Measurements from ENCODE around the gene CCDC6.

The CCDC6 gene

DNA sequence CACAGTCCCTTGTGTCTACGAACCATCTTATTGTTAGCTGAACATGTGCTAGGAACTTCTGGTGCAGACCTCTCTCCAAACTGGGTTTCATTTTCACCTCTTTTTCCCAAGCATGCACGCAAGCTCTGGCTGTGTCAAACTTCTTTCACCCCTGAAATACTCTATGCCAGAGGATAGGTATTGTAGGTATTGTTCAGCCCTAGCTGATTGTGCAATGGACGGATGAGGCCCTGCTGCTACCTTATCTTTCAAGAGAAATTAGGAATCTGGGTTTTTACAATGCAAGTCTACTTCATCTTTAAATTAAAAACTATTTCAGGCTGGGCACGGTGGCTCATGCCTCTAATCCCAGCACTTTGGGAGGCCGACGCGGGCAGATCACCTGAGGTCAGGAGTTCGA is 124.8 kb downstream of the CCDC6 start:
- Histone ChIP-seq H3K4me3 (ENCODE audit: low read depth in 1 of 2, low read length in 1 of 2) (no peak overlapping the region), H3K27ac (no peak overlapping the region), H3K36me3 (no peaks in the 10 kb centered on the region), H3K9me3 (no peaks in the 10 kb centered on the region), H3K27me3 (no peaks in the 10 kb centered on the region), H3K4me1 (ENCODE audit: control insufficient read depth in 1 of 2, insufficient read depth in 1 of 2, low read depth in 1 of 2, low read length in 1 of 2) (no peaks in the 10 kb centered on the region)
- TF ChIP-seq, protein P1, sequence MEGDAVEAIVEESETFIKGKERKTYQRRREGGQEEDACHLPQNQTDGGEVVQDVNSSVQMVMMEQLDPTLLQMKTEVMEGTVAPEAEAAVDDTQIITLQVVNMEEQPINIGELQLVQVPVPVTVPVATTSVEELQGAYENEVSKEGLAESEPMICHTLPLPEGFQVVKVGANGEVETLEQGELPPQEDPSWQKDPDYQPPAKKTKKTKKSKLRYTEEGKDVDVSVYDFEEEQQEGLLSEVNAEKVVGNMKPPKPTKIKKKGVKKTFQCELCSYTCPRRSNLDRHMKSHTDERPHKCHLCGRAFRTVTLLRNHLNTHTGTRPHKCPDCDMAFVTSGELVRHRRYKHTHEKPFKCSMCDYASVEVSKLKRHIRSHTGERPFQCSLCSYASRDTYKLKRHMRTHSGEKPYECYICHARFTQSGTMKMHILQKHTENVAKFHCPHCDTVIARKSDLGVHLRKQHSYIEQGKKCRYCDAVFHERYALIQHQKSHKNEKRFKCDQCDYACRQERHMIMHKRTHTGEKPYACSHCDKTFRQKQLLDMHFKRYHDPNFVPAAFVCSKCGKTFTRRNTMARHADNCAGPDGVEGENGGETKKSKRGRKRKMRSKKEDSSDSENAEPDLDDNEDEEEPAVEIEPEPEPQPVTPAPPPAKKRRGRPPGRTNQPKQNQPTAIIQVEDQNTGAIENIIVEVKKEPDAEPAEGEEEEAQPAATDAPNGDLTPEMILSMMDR (IDR thresholded peaks at IDR 0.05): no peak

DNA sequence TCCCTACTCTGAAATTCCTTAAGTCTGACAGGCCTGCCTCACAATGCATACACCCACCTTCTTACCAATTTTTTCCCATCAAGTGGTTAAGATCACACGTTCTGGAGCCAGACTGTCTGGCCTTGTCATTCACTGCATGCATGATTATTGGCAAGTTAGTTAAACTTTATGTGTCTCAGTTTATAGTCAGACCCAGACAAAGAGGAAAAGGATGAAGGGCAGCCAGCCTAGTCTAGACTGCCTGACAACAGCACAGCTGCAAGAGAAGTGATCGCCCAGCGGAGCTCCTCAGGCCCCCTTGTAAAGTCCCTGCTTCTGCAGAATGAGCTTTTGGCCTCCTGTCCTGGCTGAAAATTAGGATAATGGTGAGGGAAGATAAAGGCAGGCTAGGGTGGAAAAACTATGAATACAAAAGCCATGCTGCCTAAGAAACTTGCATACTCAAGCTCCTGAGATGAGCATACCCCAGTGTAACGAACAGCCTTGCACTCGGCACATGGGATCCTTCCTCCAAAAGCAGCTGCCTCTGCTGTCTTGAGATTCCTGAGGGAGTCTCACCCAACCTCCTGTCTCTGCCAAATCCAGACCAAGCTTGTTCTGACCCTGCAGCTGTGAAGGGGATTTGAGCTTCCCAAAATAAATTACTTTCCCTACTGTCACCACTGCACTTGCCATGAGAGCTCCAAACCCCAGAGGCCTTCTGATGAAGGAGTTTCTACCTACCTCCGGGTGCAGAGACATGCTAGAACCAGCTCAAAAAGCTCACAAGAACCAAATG is 126.4 kb downstream of the CCDC6 start:
- Histone ChIP-seq H3K27me3 (no peaks in the 10 kb centered on the region), H3K9me3 (no peaks in the 10 kb centered on the region), H3K4me1 (ENCODE audit: control insufficient read depth in 1 of 2, insufficient read depth in 1 of 2, low read depth in 1 of 2, low read length in 1 of 2) (no peaks in the 10 kb centered on the region), H3K4me3 (ENCODE audit: low read depth in 1 of 2, low read length in 1 of 2) (no peak overlapping the region), H3K27ac (no peak overlapping the region), H3K36me3 (no peaks in the 10 kb centered on the region)
- TF ChIP-seq, protein P1 (IDR thresholded peaks at IDR 0.05): no peak

DNA sequence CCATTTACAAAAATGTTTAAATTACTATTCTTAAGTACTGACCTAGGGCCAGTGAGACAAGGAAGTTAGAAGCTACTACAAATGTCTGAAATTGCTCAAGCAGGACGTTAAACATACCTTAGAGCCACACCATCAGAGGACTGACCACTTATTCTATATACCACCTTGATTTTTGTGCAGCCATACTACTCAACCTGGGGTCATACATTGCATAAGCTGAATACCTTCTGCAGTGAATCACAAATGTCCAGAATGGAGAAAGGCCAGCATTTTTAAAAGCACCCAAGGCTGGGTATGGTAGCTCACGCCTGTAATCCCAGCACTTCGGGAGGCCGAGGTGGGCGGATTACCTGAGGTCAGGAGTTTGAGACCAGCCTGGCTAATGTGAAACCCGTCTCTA is 131.9 kb downstream of the CCDC6 start:
- no peaks in the 10 kb centered on the region for H3K27me3 ChIP-seq
- no peaks in the 10 kb centered on the region for H3K36me3 ChIP-seq
- H3K4me1 ChIP-seq (ENCODE audit: control insufficient read depth in 1 of 2, insufficient read depth in 1 of 2, low read depth in 1 of 2, low read length in 1 of 2): no peaks in the 10 kb centered on the region
- H3K27ac ChIP-seq: no peak overlapping the region
- H3K4me3 ChIP-seq (ENCODE audit: low read depth in 1 of 2, low read length in 1 of 2): no peak overlapping the region
- TF ChIP-seq, protein P1 (IDR thresholded peaks at IDR 0.05): no peak
- no peaks in the 10 kb centered on the region for H3K9me3 ChIP-seq

DNA sequence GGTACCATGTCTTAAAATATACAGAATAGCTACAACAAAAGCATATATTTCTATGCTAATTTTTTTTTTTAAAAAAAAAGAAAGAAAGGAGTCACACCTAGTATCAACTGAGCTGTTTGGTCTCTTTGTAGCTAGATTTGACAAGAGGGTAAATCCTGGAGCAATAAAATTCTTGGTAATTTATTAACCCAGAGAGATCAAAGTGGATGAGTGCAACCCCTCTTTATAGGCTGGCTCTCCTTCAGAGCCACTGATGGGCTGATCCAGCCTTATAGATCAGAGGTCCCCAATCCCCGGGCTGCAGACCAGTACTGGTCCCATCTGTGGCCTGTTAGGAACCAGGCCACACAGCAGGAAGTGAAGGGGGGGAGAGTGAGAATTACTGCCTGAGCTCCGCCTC is 133.3 kb downstream of the CCDC6 start:
- no peak overlapping the region for H3K4me3 ChIP-seq (ENCODE audit: low read depth in 1 of 2, low read length in 1 of 2)
- no peaks in the 10 kb centered on the region for H3K36me3 ChIP-seq

DNA sequence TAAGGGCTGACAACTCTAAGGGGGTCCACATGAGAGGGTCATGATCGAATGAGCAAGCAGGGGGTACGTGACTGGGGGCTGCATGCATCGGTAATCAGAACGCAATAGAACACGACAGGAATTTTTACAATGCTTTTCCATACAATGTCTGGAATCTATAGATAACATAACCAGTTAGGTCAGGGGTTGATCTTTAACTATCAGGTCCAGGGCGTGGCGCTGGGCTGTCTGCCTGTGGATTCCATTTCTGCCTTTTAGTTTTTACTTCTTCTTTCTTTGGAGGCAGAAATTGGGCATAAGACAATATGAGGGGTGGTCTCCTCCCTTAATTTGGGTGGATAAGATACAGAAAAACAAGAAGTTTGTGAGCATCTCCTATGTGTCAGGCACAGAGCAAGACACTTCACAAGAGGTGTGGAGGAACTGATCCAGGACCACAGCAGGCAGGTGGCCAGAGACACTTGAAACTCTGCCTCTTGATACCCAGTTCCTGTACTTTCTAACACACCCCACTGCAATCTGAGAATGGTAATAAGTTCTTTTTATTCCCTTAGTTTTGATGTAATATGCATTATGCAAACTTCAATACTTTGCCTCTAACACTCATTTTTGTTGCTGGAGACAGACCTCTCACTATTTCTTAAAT is 135.1 kb downstream of the CCDC6 start:
- H3K4me1 ChIP-seq (ENCODE audit: control insufficient read depth in 1 of 2, insufficient read depth in 1 of 2, low read depth in 1 of 2, low read length in 1 of 2): no peaks in the 10 kb centered on the region

More for the DNA sequence above, 133.3 kb downstream of the CCDC6 start:
- H3K4me1 ChIP-seq (ENCODE audit: control insufficient read depth in 1 of 2, insufficient read depth in 1 of 2, low read depth in 1 of 2, low read length in 1 of 2): no peaks in the 10 kb centered on the region
- no peaks in the 10 kb centered on the region for H3K27me3 ChIP-seq
- H3K27ac ChIP-seq: no peak overlapping the region
- TF ChIP-seq, protein P1 (IDR thresholded peaks at IDR 0.05): no peak
- no peaks in the 10 kb centered on the region for H3K9me3 ChIP-seq

More for the DNA sequence above, 135.1 kb downstream of the CCDC6 start:
- Histone ChIP-seq H3K4me3 (ENCODE audit: low read depth in 1 of 2, low read length in 1 of 2) (no peak overlapping the region), H3K27ac (no peak overlapping the region), H3K27me3 (no peaks in the 10 kb centered on the region), H3K9me3 (no peaks in the 10 kb centered on the region), H3K36me3 (no peaks in the 10 kb centered on the region)
- TF ChIP-seq, protein P1 (IDR thresholded peaks at IDR 0.05): no peak

Measured in neutrophil (primary cell).